ENCODE measurements around the gene SLFN14.

DNA sequence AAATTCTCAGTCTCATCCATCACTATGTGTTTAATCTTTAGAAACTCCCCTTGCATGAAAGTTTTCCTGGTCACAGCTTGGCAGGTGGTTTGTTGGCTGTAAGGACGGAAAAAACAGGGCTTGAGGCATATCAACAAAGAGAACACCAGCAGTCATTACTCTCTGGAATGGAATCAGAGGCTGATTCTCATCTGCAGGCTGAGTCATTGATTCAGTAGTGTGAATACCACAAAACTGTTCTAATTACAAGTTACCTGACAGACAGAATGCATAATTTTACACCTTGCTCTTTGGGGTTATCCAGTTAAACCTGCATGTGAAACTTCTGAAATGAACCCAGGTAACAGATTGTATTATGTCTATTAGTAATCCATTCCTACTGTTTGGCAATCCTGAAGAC lies 11.6 kb downstream of the SLFN14 start:
- TF ChIP-seq, protein P1, sequence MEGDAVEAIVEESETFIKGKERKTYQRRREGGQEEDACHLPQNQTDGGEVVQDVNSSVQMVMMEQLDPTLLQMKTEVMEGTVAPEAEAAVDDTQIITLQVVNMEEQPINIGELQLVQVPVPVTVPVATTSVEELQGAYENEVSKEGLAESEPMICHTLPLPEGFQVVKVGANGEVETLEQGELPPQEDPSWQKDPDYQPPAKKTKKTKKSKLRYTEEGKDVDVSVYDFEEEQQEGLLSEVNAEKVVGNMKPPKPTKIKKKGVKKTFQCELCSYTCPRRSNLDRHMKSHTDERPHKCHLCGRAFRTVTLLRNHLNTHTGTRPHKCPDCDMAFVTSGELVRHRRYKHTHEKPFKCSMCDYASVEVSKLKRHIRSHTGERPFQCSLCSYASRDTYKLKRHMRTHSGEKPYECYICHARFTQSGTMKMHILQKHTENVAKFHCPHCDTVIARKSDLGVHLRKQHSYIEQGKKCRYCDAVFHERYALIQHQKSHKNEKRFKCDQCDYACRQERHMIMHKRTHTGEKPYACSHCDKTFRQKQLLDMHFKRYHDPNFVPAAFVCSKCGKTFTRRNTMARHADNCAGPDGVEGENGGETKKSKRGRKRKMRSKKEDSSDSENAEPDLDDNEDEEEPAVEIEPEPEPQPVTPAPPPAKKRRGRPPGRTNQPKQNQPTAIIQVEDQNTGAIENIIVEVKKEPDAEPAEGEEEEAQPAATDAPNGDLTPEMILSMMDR (conservative IDR thresholded peaks at IDR 0.05; ENCODE audit: low read depth, low read length) = no peak
- no peak for TF ChIP-seq EZH2 (IDR thresholded peaks at IDR 0.05; ENCODE audit: low read length, unreplicated experiment)
- no peak for TF ChIP-seq EZH2phosphoT487 (IDR thresholded peaks at IDR 0.05; ENCODE audit: borderline replicate concordance, low read length)

Data from PC-3 (cell line).